ENCODE results near the gene ETV3.

DNA sequence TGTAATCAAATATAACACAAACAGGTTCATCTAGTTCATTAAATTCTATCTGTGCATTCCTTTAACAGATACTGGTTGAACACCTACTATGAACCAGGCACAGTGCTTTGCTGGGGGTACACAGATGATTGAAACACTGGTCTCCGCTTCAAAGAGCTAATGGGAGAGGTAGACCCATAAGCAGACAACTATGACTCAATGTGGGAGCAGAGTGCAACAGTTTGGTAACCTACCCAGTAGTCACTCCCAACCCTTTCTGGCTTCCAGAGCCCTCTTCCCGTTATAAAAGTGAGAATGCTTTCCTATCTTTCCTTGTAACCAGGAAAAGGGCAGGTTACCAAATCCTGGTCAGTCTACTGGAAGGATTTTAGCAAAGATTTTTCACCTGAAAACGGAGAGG lies 8.0 kb upstream of the ETV3 start:
- TF ChIP-seq, protein P1, sequence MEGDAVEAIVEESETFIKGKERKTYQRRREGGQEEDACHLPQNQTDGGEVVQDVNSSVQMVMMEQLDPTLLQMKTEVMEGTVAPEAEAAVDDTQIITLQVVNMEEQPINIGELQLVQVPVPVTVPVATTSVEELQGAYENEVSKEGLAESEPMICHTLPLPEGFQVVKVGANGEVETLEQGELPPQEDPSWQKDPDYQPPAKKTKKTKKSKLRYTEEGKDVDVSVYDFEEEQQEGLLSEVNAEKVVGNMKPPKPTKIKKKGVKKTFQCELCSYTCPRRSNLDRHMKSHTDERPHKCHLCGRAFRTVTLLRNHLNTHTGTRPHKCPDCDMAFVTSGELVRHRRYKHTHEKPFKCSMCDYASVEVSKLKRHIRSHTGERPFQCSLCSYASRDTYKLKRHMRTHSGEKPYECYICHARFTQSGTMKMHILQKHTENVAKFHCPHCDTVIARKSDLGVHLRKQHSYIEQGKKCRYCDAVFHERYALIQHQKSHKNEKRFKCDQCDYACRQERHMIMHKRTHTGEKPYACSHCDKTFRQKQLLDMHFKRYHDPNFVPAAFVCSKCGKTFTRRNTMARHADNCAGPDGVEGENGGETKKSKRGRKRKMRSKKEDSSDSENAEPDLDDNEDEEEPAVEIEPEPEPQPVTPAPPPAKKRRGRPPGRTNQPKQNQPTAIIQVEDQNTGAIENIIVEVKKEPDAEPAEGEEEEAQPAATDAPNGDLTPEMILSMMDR (IDR thresholded peaks at IDR 0.05), result no peak
- TF ChIP-seq POLR2A (IDR thresholded peaks at IDR 0.05), result no peak
- TF ChIP-seq POLR2AphosphoS5 (IDR thresholded peaks at IDR 0.05), result no peak

Data from prostate gland (tissue), 2 donors.